Measurements from ENCODE around the gene LCE2B.

DNA sequence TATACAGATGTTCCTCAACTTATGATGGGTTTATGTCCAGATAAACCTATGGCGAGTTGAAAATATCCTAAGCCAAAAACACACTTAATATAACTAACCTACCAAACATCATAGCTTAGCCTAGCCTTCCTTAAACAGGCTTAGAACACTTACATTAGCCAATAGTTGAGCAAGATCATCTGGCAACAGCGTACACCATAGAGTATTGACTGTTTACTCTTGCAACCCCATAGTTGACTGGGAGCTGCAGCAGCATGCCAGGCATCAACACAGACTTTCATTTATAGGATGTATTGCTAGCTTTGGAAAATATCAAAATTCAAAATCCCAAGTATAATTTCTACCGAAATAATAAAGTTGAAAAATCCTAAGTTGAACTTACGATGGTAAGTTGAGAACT lies 28.2 kb upstream of the LCE2B start:
- TF ChIP-seq, protein P1, sequence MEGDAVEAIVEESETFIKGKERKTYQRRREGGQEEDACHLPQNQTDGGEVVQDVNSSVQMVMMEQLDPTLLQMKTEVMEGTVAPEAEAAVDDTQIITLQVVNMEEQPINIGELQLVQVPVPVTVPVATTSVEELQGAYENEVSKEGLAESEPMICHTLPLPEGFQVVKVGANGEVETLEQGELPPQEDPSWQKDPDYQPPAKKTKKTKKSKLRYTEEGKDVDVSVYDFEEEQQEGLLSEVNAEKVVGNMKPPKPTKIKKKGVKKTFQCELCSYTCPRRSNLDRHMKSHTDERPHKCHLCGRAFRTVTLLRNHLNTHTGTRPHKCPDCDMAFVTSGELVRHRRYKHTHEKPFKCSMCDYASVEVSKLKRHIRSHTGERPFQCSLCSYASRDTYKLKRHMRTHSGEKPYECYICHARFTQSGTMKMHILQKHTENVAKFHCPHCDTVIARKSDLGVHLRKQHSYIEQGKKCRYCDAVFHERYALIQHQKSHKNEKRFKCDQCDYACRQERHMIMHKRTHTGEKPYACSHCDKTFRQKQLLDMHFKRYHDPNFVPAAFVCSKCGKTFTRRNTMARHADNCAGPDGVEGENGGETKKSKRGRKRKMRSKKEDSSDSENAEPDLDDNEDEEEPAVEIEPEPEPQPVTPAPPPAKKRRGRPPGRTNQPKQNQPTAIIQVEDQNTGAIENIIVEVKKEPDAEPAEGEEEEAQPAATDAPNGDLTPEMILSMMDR (conservative IDR thresholded peaks at IDR 0.05): no peak
- no peak for TF ChIP-seq ZFX (IDR thresholded peaks at IDR 0.05)
